ENCODE measurements around the gene PCCA.
"Not testable (repeated sequence)": the region's sequence is repeated elsewhere in the genome, so short reads cannot be mapped to it uniquely, and the experiment has no call there.

The PCCA gene

DNA sequence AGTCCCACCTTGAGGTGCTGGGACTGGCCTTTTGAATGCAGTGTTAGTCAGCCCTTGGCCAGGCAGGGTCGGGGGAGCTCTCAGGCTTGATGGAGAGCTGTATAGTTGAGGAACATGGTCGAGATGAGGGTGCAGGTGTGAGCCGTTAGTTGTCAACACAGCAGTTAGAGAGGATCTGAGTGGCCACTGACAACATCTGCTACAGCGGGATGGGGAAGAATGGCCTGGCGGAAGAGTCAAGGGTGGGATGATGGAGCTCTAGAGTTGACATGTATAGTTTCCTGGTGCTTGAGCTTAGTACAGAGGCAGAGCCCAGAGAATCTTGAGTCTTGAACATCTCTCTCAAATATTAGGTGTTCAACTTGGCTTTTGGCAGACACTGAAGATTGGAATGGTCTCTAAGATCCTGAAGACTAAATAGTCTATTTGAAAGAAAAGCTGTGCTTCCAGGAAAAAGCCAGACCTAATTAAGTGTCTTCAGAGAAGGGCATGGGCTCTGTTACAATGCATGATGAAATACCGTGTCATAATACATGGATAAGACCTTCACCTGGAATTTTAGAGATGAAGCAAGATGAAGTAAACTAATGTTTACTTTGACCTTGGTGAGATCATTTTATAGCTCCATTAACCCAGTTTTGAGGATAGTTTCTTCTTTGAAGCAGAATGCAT, 9.7 kb downstream of the PCCA start:
- no peak for DNase-seq

DNA sequence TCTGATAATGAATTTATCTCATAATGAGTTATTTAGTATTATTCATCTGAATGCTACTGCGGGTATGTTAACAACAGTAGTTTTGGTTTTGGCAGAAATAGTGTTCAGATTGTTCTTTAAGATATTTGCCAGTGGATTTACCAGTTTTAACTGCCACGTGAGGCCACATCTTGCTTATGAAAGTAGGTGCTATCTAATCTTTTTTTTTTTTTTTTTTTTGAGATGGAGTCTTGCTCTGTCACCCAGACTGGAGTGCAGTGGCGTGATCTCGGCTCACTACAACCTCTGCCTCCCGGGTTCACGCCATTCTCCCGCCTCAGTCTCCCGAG, 10.2 kb downstream of the PCCA start:
- DNase-seq = not testable (repeated sequence)

- DNase-seq = no peak
Observed at GRCh38 chr13:100100115-100100879, 11.4 kb downstream of the PCCA start.

DNA sequence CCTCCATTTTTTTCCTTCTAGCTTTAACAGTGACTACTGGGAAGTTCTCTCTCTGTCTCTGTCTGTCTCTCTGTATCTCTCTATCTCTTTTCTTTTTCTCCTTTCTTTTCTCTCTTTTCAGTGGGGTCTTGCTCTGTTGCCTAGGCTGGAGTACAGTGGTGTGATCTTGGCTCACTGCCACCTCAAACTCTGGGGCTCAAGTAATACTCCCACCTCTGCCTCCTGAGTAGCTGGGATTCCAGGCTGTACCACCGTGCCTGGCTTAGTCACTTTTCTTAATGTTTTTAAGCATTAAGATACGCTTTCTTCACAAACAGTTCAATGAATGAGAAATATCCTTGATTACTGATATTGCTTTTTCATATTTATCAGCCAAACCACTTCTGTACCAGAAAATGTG, 13.1 kb downstream of the PCCA start:
- no peak for DNase-seq

DNA sequence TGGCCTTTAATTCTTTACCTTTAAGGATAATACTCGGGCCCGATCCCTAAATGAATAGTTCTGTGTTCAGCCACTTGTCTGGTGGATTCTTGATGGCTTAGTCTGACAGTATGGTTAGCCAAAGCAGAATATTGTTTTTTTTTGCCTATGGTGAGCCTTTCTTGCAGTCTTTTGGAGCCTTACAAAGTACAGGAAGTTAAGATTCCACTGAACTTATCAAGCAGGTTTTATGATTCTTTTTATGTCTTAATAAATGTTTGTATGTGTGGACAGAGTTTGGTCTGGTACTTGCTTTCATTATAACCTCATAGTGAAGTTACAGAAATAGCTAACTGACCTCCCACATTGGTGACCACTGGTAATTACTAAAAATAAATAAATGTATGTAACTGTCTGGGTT, 17.1 kb downstream of the PCCA start:
- DNase-seq = no peak

- DNase-seq = no peak
Observed at GRCh38 chr13:100106705-100107104, 17.8 kb downstream of the PCCA start.

DNA sequence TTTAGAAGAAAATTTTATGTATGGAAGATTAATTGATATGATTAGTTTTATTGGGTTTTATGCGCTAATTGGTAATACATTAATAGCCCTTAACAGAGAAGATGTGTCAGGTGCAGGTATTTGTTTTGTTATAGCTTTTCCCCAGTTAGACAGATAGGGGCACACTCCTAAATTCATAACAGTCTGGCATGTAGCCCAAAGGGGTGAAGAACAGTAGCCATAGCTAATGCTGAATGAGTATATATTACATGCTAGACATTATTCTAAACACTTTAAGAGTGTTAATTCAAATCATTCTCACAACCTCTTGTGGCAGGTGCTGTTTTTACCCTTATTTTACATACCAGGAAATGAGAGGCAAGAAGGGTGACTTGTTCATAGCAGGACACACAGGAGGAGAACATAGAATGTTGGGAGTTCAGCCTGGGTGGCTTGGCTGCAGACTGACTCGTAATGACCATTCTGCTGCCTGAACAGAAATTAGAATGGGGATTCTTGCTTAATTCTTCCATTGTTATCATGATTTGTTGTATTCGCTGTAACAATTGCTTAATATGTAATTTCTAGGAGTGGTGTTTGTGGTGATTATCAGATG, 20.1 kb downstream of the PCCA start:
- no peak for DNase-seq

- DNase-seq = no peak
Observed at GRCh38 chr13:100110269-100110668, 21.4 kb downstream of the PCCA start.

GRCh38 chr13:100112186-100112838, 23.4 kb downstream of the PCCA start:
- no peak for DNase-seq

DNA sequence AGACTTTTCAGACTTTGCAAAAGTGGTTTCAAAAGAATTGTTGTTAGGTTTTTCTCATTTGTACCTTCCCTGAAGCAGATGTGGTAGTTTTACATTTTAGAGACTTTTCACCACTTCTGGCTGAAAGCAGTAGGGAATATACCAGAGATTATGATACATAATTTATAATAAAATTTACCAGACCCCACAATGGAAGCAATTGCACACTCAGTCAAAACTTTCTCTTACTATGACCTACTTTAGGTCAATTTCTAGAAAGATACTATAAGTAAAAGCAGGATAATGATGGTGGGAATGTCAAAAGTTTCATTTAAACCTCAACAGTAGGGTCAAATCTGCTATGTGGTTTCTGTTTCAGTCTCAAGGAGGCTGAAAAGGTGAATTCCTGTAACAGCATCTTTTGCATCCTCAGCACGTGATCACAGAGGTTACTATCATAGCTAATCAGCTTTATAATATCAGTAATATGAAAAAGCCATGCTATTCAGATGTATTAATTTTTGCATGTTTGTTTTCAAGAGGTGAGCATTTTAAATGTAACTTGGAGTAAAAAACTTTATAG, 26.9 kb downstream of the PCCA start:
- DNase-seq = no peak

DNA sequence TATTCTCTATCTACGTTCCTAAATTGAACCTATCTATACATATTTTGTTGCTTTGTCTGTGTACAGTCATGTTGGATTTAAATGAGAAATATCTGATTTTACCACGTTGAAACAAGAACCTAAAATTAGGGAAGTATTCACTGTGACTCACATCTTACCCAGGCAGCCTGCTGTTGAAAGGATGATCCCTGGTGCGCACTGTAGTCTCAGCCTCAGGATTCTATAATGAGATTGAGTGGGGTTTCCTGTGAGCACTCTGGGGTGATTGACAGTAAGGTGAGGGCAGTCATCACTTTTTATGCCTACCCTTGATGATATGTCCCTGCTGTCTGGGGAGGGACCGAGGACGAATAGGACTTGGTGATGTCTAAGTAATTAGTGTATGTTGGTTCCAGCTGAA, 35.4 kb downstream of the PCCA start:
- DNase-seq = no peak

DNA sequence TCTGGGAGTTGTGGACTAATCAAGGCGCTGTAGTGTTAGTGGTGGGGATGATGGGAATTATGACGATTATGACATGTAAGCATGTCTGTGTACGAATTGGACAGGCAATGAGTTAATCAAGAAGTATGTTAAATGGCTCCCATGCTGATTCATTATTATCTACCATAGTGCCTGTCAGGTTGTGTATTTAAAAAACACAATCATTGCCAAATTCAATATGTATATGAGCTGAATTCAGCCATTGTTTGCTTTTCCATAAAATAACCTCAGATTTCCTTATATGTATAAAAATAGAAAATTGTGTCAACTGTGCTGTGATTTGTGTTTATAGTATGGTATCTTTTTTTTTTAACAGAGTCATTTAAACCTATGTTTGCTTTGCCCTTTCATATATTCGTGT, 37.1 kb downstream of the PCCA start:
- no peak for DNase-seq

GRCh38 chr13:100128373-100128772, 39.5 kb downstream of the PCCA start:
- DNase-seq = no peak

GRCh38 chr13:100128838-100129237, 39.9 kb downstream of the PCCA start:
- no peak for DNase-seq

DNA sequence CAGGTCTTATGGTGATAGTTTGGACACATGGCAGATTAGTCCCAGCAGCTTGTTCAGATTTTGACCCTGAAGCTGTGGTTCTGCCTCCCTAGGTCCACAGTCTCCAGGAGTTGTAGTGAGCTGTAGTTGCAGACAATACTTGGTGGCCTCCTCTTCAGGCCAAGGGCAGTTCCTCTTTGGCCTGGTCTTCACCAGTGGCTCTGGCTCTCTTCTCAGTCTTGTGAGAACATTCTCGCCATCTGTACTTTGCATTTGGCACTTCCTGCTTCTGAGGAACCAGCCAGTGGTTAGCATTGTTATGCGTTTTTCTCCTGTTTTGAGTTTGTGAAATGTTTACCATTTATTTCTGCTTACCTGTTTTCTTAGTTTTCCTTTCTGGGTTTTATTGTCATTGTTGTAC, 40.7 kb downstream of the PCCA start:
- no peak for DNase-seq

DNA sequence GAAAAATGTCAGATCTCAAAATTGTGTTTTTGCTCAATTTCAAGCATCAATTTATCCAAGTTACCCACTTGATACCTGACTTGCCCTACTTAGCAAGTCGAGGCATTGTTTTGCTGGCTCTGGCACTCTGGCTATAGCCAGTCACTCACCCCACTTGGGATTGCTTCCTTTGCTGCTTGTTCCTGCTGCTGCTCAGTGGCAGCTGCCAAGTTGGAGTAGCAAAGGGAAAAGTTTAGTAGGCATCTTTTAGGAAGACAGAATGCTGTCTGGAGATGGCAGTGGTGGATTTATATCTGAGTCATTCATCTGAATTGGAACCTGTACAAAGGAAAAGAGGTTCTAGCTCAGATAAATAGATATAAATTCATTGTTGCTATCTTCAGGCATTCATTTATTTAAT, 41.2 kb downstream of the PCCA start:
- DNase-seq = no peak

- no peak for DNase-seq
Observed at GRCh38 chr13:100130930-100131511, 42.1 kb downstream of the PCCA start.

DNA sequence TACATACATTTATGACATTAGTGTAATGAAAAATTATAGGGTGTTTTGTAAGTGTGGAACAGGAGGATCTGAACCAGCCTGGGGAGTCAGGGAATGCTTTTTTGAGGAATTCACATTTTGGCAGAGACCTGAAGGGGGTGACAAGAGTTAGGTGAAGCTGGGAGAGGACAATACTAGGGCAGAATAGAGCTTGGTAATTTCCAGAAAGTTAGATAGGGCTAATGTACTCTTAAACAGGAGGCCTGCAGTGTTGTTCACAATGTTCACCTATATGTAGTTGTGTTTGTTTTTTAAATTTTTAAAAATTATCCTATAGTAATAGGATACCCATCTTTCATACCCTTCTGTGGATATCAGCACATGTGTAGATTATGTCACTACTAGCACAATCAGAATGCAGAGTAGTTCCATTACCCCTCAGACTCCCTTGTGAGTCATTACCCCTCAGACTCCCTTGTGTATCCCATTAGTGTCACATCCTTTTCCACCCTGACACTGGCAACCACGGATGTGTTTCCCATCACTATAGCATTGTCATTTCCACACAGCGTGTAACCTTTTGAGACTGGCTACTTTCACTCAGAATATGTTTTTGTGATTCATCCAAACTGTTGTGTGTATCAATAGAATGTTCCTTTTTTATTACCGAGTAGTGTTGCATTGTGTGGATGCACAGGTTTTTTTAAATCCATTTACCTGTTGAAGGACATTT, 43.1 kb downstream of the PCCA start:
- DNase-seq = peak; percentile 42

- no peak for DNase-seq
Observed at GRCh38 chr13:100138859-100139491, 50.1 kb downstream of the PCCA start.

- no peak for DNase-seq
Observed at GRCh38 chr13:100139817-100140216, 50.9 kb downstream of the PCCA start.

DNA sequence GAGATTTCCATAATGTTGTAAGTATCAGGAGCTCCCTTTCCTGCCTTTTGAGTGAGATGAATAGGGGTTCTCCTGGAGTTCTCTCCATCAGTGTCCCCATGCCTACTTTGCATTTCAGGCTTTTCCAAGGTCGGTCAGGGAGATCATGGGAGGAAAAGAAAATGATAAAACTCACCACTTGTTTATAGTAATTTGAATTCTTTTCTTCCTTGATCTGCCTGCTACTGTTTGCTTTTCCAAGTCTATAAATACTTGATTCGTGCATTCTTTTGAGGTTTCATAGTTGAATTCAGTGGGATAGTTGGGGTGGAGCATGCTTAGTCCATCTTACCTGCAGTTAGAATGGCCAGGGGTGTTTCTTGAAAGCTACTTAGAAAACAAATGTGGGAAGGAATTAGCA, 51.5 kb downstream of the PCCA start:
- DNase-seq = no peak

- not testable (repeated sequence) for DNase-seq
Observed at GRCh38 chr13:100141461-100141961, 52.6 kb downstream of the PCCA start.

All from DMS153 (cell line).